ENCODE measurements around the gene ECSCR. TPM values are rescaled to one million over a fixed set of nuclear protein-coding genes. Genes with fewer than 3 reads are reported as not detected.
"Not testable (repeated sequence)": the region's sequence is repeated elsewhere in the genome, so short reads cannot be mapped to it uniquely, and the experiment has no call there.

ECSCR gene
- total RNA-seq, 1 experiment from 2014 or later = 0.36 TPM

GRCh38 chr5:139486201-139486600, 23.7 kb upstream of the ECSCR start:
- Histone ChIP-seq H3K27me3 (ENCODE audit: low read length) (no peaks in the 10 kb centered on the region), H3K27ac (ENCODE audit: low read length) (no peak overlapping the region), H4K20me1 (ENCODE audit: low read length) (no peaks in the 10 kb centered on the region), H3K9me2 (replicated peaks; ENCODE audit: low read length) (no peaks in the 10 kb centered on the region), H3K9ac (ENCODE audit: low read length) (no peak overlapping the region), H3K36me3 (ENCODE audit: low read depth, low read length) (no peaks in the 10 kb centered on the region), H3K79me2 (ENCODE audit: low read length) (no peaks in the 10 kb centered on the region), H3K4me2 (ENCODE audit: low read length) (no peak overlapping the region), H3K9me3 (ENCODE audit: low read length) (no peaks in the 10 kb centered on the region), H2AFZ (ENCODE audit: low read length) (no peak overlapping the region), H3K4me3 (ENCODE audit: low read length) (no peak overlapping the region), H3K4me1 (ENCODE audit: insufficient read depth, low read length) (peaks cover 16% of the 10 kb centered on the region), H3F3A (ENCODE audit: low read length, unreplicated experiment) (no peaks in the 10 kb centered on the region)
- POLR2A ChIA-PET (ENCODE audit: unreplicated experiment) = no interaction called here
- TF ChIP-seq EZH2phosphoT487 (IDR thresholded peaks at IDR 0.05; ENCODE audit: borderline replicate concordance, low read length) (no peak), EZH2 (IDR thresholded peaks at IDR 0.05; ENCODE audit: low read length, unreplicated experiment) (no peak)
- TF ChIP-seq, protein P1, sequence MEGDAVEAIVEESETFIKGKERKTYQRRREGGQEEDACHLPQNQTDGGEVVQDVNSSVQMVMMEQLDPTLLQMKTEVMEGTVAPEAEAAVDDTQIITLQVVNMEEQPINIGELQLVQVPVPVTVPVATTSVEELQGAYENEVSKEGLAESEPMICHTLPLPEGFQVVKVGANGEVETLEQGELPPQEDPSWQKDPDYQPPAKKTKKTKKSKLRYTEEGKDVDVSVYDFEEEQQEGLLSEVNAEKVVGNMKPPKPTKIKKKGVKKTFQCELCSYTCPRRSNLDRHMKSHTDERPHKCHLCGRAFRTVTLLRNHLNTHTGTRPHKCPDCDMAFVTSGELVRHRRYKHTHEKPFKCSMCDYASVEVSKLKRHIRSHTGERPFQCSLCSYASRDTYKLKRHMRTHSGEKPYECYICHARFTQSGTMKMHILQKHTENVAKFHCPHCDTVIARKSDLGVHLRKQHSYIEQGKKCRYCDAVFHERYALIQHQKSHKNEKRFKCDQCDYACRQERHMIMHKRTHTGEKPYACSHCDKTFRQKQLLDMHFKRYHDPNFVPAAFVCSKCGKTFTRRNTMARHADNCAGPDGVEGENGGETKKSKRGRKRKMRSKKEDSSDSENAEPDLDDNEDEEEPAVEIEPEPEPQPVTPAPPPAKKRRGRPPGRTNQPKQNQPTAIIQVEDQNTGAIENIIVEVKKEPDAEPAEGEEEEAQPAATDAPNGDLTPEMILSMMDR (conservative IDR thresholded peaks at IDR 0.05; ENCODE audit: low read depth, low read length) = no peak
- intact Hi-C loops (cut with micrococcal nuclease) = no loop called here
- CTCF ChIA-PET = no interaction called here
- no TSS peak for BruUV-seq (replicated peaks)
- ATAC-seq = no peak
- no peak for DNase-seq

DNA sequence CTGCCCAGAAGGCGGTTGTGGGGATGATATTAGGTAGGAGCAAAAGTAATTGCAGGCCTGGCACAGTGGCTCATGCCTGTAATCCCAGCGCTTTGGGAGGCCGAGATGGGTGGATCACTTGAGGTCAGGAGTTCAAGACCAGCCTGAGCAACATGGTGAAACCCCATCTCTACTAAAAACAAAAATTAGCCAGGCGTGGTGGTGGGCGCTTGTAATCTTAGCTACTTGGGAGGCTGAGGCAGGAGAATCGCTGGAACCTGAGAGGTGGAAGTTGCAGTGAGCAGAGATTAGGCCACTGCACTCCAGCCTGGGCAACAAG, 20.3 kb upstream of the ECSCR start:
- ATAC-seq; H3K4me3 ChIP-seq (ENCODE audit: low read length); H3K9me2 ChIP-seq (replicated peaks; ENCODE audit: low read length); H3K79me2 ChIP-seq (ENCODE audit: low read length); intact Hi-C loops (cut with micrococcal nuclease); CTCF ChIA-PET; H3K9me3 ChIP-seq (ENCODE audit: low read length); H3K27me3 ChIP-seq (ENCODE audit: low read length); H3F3A ChIP-seq (ENCODE audit: low read length, unreplicated experiment); H3K36me3 ChIP-seq (ENCODE audit: low read depth, low read length); H4K20me1 ChIP-seq (ENCODE audit: low read length); DNase-seq; BruUV-seq (replicated peaks): not testable (repeated sequence)
- POLR2A ChIA-PET (ENCODE audit: unreplicated experiment) = interaction anchor here (0.6 kb wide), 1 partner anchor 31 kb away, joined by 3 read pairs; no protein-coding TSS in a partner anchor
- H3K4me1 ChIP-seq (ENCODE audit: insufficient read depth, low read length) = peaks cover 20% of the 10 kb centered on the region
- peak overlapping the region; percentile 56 for H3K4me2 ChIP-seq (ENCODE audit: low read length)
- H3K27ac ChIP-seq (ENCODE audit: low read length) = peak overlapping the region; percentile 90
- H2AFZ ChIP-seq (ENCODE audit: low read length) = peak overlapping the region; percentile 80; the same call in 1 of the 2 replicates
- peak overlapping the region; percentile 43 for H3K9ac ChIP-seq (ENCODE audit: low read length)

GRCh38 chr5:139482050-139482889, 19.7 kb upstream of the ECSCR start, which contains the start of gene STING1:
Gene STING1 (minus strand): TSS chr5:139482758. CDS start chr5:139481704, 1,054 bp downstream.
- H3K27ac ChIP-seq (ENCODE audit: low read length) = peak within 1 kb of the TSS; percentile 90
- H3K4me1 ChIP-seq (ENCODE audit: insufficient read depth, low read length) = peaks cover 20% of the 10 kb centered on the region
- H3F3A ChIP-seq (ENCODE audit: low read length, unreplicated experiment) = no peaks in the 10 kb centered on the region
- ChIA-PET CTCF (no interaction called here), POLR2A (ENCODE audit: unreplicated experiment) (interaction anchor here (0.6 to 0.7 kb wide), 2 partner anchors 31 to 68 kb away, joined by 3 read pairs; no protein-coding TSS in a partner anchor)
- DNase-seq (peak; percentile 97), ATAC-seq (peak; percentile 89)
- H2AFZ ChIP-seq (ENCODE audit: low read length) = peak within 1 kb of the TSS; percentile 80
- no peaks in the 10 kb centered on the region for H3K79me2 ChIP-seq (ENCODE audit: low read length)
- H3K36me3 ChIP-seq (ENCODE audit: low read depth, low read length) = no peaks in the 10 kb centered on the region
- TF ChIP-seq EZH2phosphoT487 (IDR thresholded peaks at IDR 0.05; ENCODE audit: borderline replicate concordance, low read length) (no peak), EZH2 (IDR thresholded peaks at IDR 0.05; ENCODE audit: low read length, unreplicated experiment) (no peak)
- TF ChIP-seq, protein P1 (conservative IDR thresholded peaks at IDR 0.05; ENCODE audit: low read depth, low read length) = no peak
- no peaks in the 10 kb centered on the region for H4K20me1 ChIP-seq (ENCODE audit: low read length)
- no peaks in the 10 kb centered on the region for H3K9me2 ChIP-seq (replicated peaks; ENCODE audit: low read length)
- no peaks in the 10 kb centered on the region for H3K27me3 ChIP-seq (ENCODE audit: low read length)
- H3K9me3 ChIP-seq (ENCODE audit: low read length) = no peaks in the 10 kb centered on the region
- TSS peak; percentile 58 for BruUV-seq (replicated peaks)
- peak within 1 kb of the TSS; percentile 77 for H3K4me2 ChIP-seq (ENCODE audit: low read length)
- peak within 1 kb of the TSS; percentile 53 for H3K4me3 ChIP-seq (ENCODE audit: low read length)
- peak within 1 kb of the TSS; percentile 52 for H3K9ac ChIP-seq (ENCODE audit: low read length)
- intact Hi-C loops (cut with micrococcal nuclease) = no loop called here
